GM12878 (cell line): ENCODE results near the gene CCN5. TPM values are rescaled to one million over a fixed set of nuclear protein-coding genes. Genes with fewer than 3 reads are reported as not detected.

ENCODE experiments used
- ATAC-seq: fragments of 200-7000 bp; cut with Tn5 transposase; 3 replicates; pipeline ENCODE4 v1.9.1; 2020; ENCODE audit warnings: mild to moderate bottlenecking, moderate library complexity
- BruUV-seq: library from RNA; stranded (reverse); fragments of 400-500 nt; replicated peaks from 2 replicates; lab custom pipeline; 2021; lab: Mats Ljungman, UMichigan
- CTCF ChIA-PET: fragments of 300-600 bp; sonication (Branson Sonifier 250); formaldehyde crosslinking; extraction: SDS; loops from one replicate; lab custom pipeline; 2021; ENCODE audit warnings: inconsistent platforms; lab: Yijun Ruan, JAX
- POLR2A ChIA-PET: fragments of 350-600 bp; formaldehyde crosslinking; extraction: SDS; loops from one replicate; lab custom pipeline; 2021; ENCODE audit warnings: inconsistent platforms; lab: Charles Lee
- RAD21 ChIA-PET: fragments of 300-600 bp; sonication (Branson Sonifier 250); formaldehyde crosslinking; loops from one replicate; lab custom pipeline; 2023; ENCODE audit warnings: antibody characterized with exemption; ENCODE audit not compliant: unreplicated experiment; lab: Charles Lee
- SMC1A ChIA-PET: fragments of 300-600 bp; sonication (Branson Sonifier 250); formaldehyde crosslinking; loops from one replicate; lab custom pipeline; 2023; ENCODE audit not compliant: unreplicated experiment, uncharacterized antibody; lab: Charles Lee
- DNase-seq: peaks from one replicate; pipeline ENCODE4 v3.0.0-alpha.2; 2011; ENCODE audit warnings: low read depth, low spot score
- FAIRE-seq: peaks from 3 replicates; lab custom pipeline; 2011; peaks lifted over from hg19 to GRCh38; lab: Jason Lieb, UNC
- H2AFZ ChIP-seq: 2 replicates; pipeline ENCODE4 v1.6.0; 2011; ENCODE audit warnings: low read depth, low read length, control low read depth; ENCODE audit not compliant: control insufficient read depth
- H3K27ac ChIP-seq: 2 replicates; pipeline ENCODE4 v1.5.1; 2011; ENCODE audit warnings: control low read depth; ENCODE audit not compliant: control insufficient read depth, insufficient read depth
- H3K27me3 ChIP-seq, 2 experiments: replicated peaks in 1 of 2; 2 replicates each; pipeline versions ENCODE4 v1.6.0 to v1.6.1; 2011; ENCODE audit warnings: low read length in 1 of 2; ENCODE audit not compliant: control insufficient read depth in 2 of 2, insufficient read depth in 2 of 2
- H3K36me3 ChIP-seq, 2 experiments: 2 replicates each; pipeline ENCODE4 v1.5.1; 2011; ENCODE audit warnings: low read length in 1 of 2; ENCODE audit not compliant: control insufficient read depth in 2 of 2, insufficient read depth in 2 of 2
- H3K4me1 ChIP-seq: 2 replicates; pipeline ENCODE4 v1.6.1; 2011; ENCODE audit warnings: mild to moderate bottlenecking, low read length, moderate library complexity, mixed read lengths; ENCODE audit not compliant: control insufficient read depth, insufficient read depth
- H3K4me2 ChIP-seq: 2 replicates; pipeline ENCODE4 v1.6.0; 2011; ENCODE audit warnings: control low read depth; ENCODE audit not compliant: control insufficient read depth, insufficient read depth
- H3K4me3 ChIP-seq: fragments of 200-600 bp; sonication (generic); 2 replicates; pipeline ENCODE4 v1.5.1; 2016
- H3K79me2 ChIP-seq: 2 replicates; pipeline ENCODE4 v1.6.0; 2011; ENCODE audit warnings: low read length; ENCODE audit not compliant: control insufficient read depth, insufficient read depth
- H3K9ac ChIP-seq: 2 replicates; pipeline ENCODE4 v1.8.0; 2011; ENCODE audit warnings: low read length, control low read depth, mixed read lengths; ENCODE audit not compliant: control insufficient read depth, insufficient read depth
- H3K9me3 ChIP-seq: replicated peaks from 3 replicates; pipeline ENCODE4 v1.5.1; 2011; ENCODE audit warnings: mild to moderate bottlenecking, low read length; ENCODE audit not compliant: control insufficient read depth, insufficient read depth
- H4K20me1 ChIP-seq: 2 replicates; pipeline ENCODE4 v1.6.0; 2011; ENCODE audit not compliant: control insufficient read depth, insufficient read depth
- BHLHE40 ChIP-seq, 2 experiments: fragments of 450-650 bp in 1 of 2; IDR thresholded peaks; 2 replicates each; pipeline ENCODE4 v1.6.1; 2011 to 2017; ENCODE audit warnings: low read depth in 2 of 2, borderline replicate concordance in 1 of 2, improper control_type of control experiment in 1 of 2, low read length in 1 of 2, mild to moderate bottlenecking in 1 of 2
- EED ChIP-seq: sonication (generic); IDR thresholded peaks from 2 replicates; pipeline ENCODE4 v1.6.1; 2016; ENCODE audit warnings: antibody characterized with exemption, low read depth
- GATAD2B ChIP-seq: fragments of 450-650 bp; conservative IDR thresholded peaks from 2 replicates; pipeline ENCODE4 v1.6.1; 2017; ENCODE audit warnings: low read depth, mild to moderate bottlenecking, moderate library complexity
- HDAC6 ChIP-seq: fragments of 200-600 bp; sonication (generic); IDR thresholded peaks from one replicate; pipeline ENCODE4 v1.8.0; 2017; ENCODE audit warnings: antibody characterized with exemption; ENCODE audit not compliant: unreplicated experiment
- MYB ChIP-seq: fragments of 150-350 bp; IDR thresholded peaks from 2 replicates; pipeline ENCODE4 v1.6.1; 2014; ENCODE audit warnings: mild to moderate bottlenecking, low read depth, low read length, borderline replicate concordance
- NFYA ChIP-seq: IDR thresholded peaks from 2 replicates; pipeline ENCODE4 v1.6.1; 2011; ENCODE audit warnings: low read depth, mild to moderate bottlenecking, low read length, improper control_type of control experiment, borderline replicate concordance
- PML ChIP-seq: IDR thresholded peaks from 2 replicates; pipeline ENCODE4 v1.6.1; 2012; ENCODE audit warnings: low read length, inconsistent platforms
- RB1 ChIP-seq: fragments of 450-650 bp; formaldehyde crosslinking; IDR thresholded peaks from 2 replicates; pipeline ENCODE4 v1.6.1; 2017; ENCODE audit warnings: mild to moderate bottlenecking, borderline replicate concordance
- SMAD5 ChIP-seq: IDR thresholded peaks from 2 replicates; pipeline ENCODE4 v1.6.1; 2016; ENCODE audit warnings: antibody characterized with exemption, low read depth
- SRF ChIP-seq, 2 experiments: IDR thresholded peaks; 2 replicates each; pipeline ENCODE4 v1.6.1; 2011; ENCODE audit warnings: low read depth in 2 of 2, low read length in 2 of 2, mild to moderate bottlenecking in 1 of 2, moderate library complexity in 1 of 2
- TCF12 ChIP-seq: IDR thresholded peaks from 2 replicates; pipeline ENCODE4 v1.6.1; 2011; ENCODE audit warnings: low read depth, mild to moderate bottlenecking, low read length
- TCF3 ChIP-seq: IDR thresholded peaks from 2 replicates; pipeline ENCODE4 v1.6.1; 2012; ENCODE audit warnings: low read depth, mild to moderate bottlenecking, low read length, borderline replicate concordance; ENCODE audit not compliant: insufficient read depth
- ZBTB33 ChIP-seq: fragments of 450-650 bp; IDR thresholded peaks from 2 replicates; pipeline ENCODE4 v1.6.1; 2017; ENCODE audit warnings: mild to moderate bottlenecking
- WGBS: methylation state at CpG from one replicate; pipeline ENCODE4 v1.1.6; 2016; ENCODE audit warnings: low lambda C conversion rate; ENCODE audit not compliant: insufficient replicate concordance, insufficient coverage; ENCODE audit errors: missing lambda C conversion rate; 5-methylcytosine and 5-hydroxymethylcytosine counted together
- in situ Hi-C: fragments of 300-500 bp; cut with MboI; formaldehyde crosslinking; loops from 9 replicates; pipeline ENCODE4 v1.14.3; 2018; ENCODE audit warnings: mixed read lengths
- intact Hi-C: fragments of 100-400 bp; cut with micrococcal nuclease; formaldehyde crosslinking; loops from one replicate; pipeline ENCODE4 v1.14.2; 2022; ENCODE audit not compliant: unreplicated experiment
- polyA plus RNA-seq, 11 experiments: library from polyadenylated mRNA; depleted of rRNA in 4 of 11; unstranded in 6 of 11; stranded (reverse) in 5 of 11; fragments of >200 nt; fragmentation: Nextera tagmentation in 4 of 11; fragmentation: Illumina TruSeq in 1 of 11; extraction: Ambion mirVana in 4 of 11; extraction: Trizol in 1 of 11; gene quantifications; 1 replicate in 1 of 11; 2 replicates in 10 of 11; pipeline versions ENCODE4 v1.2.1 to v1.2.3, GENCODE V29; 2011 to 2016; ENCODE audit warnings: inconsistent platforms in 2 of 11, missing spikeins in 2 of 11, low read depth in 1 of 11
- total RNA-seq, 4 experiments: library from RNA; depleted of rRNA in 3 of 4; stranded (reverse); fragments of >200 nt in 3 of 4; fragmentation: Illumina TruSeq in 1 of 4; extraction: Trizol in 1 of 4; gene quantifications; 2 replicates each; pipeline versions ENCODE4 v1.2.1 to v1.2.3, GENCODE V29; 2013 to 2021
- TF ChIP-seq, protein P1 (sequence below): fragments of 450-650 bp; IDR thresholded peaks from 2 replicates; pipeline ENCODE4 v1.6.1; 2017; ENCODE audit warnings: mild to moderate bottlenecking, moderate library complexity
- TF ChIP-seq, protein P2 (sequence below): fragments of 450-650 bp; formaldehyde crosslinking; IDR thresholded peaks from 2 replicates; pipeline ENCODE4 v1.4.0; 2022; ENCODE audit warnings: mild to moderate bottlenecking, moderate library complexity

Gene CCN5
- total and polyA plus RNA-seq, 10 of the 15 experiments (the other 5 are each of a cell fraction or from before 2014, with no cell fraction given), result 0.14 to 0.15 TPM; not detected in 8

GRCh38 chr20:44728801-44729443 is 13.8 kb downstream of the CCN5 start:
- ChIA-PET CTCF (interaction anchor here (8.2 kb wide), 1 partner anchor 45 kb away, joined by 91 read pairs; no protein-coding TSS in a partner anchor), SMC1A (no interaction called here), RAD21 (no interaction called here), POLR2A (no interaction called here)
- H4K20me1 ChIP-seq, result no peaks in the 10 kb centered on the region
- no peaks in the 10 kb centered on the region for H3K79me2 ChIP-seq
- FAIRE-seq, result no peak
- no peak for ATAC-seq
- H3K9me3 ChIP-seq, result no peaks in the 10 kb centered on the region; the same call in 2 of the 3 replicates
- no peak overlapping the region for H3K27ac ChIP-seq
- in situ Hi-C loops, result no loop called here
- no peak for DNase-seq
- no peak overlapping the region for H3K9ac ChIP-seq
- H3K4me1 ChIP-seq, result peaks cover 7% of the 10 kb centered on the region
- H2AFZ ChIP-seq, result no peak overlapping the region
- no peak overlapping the region for H3K4me2 ChIP-seq
- no peaks in the 10 kb centered on the region for H3K36me3 ChIP-seq
- BruUV-seq, result no TSS peak
- 21% methylated on average over 9 of the region's 9 CpGs for WGBS
- no peak overlapping the region for H3K4me3 ChIP-seq
- H3K27me3 ChIP-seq, result no peaks in the 10 kb centered on the region; a peak in 1 of 4 replicates
- intact Hi-C loops, result no loop called here
- TF ChIP-seq, protein P1, sequence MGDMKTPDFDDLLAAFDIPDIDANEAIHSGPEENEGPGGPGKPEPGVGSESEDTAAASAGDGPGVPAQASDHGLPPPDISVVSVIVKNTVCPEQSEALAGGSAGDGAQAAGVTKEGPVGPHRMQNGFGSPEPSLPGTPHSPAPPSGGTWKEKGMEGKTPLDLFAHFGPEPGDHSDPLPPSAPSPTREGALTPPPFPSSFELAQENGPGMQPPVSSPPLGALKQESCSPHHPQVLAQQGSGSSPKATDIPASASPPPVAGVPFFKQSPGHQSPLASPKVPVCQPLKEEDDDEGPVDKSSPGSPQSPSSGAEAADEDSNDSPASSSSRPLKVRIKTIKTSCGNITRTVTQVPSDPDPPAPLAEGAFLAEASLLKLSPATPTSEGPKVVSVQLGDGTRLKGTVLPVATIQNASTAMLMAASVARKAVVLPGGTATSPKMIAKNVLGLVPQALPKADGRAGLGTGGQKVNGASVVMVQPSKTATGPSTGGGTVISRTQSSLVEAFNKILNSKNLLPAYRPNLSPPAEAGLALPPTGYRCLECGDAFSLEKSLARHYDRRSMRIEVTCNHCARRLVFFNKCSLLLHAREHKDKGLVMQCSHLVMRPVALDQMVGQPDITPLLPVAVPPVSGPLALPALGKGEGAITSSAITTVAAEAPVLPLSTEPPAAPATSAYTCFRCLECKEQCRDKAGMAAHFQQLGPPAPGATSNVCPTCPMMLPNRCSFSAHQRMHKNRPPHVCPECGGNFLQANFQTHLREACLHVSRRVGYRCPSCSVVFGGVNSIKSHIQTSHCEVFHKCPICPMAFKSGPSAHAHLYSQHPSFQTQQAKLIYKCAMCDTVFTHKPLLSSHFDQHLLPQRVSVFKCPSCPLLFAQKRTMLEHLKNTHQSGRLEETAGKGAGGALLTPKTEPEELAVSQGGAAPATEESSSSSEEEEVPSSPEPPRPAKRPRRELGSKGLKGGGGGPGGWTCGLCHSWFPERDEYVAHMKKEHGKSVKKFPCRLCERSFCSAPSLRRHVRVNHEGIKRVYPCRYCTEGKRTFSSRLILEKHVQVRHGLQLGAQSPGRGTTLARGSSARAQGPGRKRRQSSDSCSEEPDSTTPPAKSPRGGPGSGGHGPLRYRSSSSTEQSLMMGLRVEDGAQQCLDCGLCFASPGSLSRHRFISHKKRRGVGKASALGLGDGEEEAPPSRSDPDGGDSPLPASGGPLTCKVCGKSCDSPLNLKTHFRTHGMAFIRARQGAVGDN, result no peak
- TF ChIP-seq SMAD5 (no peak), TCF12 (no peak), EED (no peak), ZBTB33 (no peak), RB1 (no peak), MYB (no peak), SRF (IDR thresholded peaks at IDR 0.05; ENCODE audit: low read depth in 2 of 2, low read length in 2 of 2) (no peak), HDAC6 (no peak), GATAD2B (no peak), TCF3 (no peak), NFYA (no peak), PML (no peak), BHLHE40 (IDR thresholded peaks at IDR 0.05; ENCODE audit: borderline replicate concordance in 1 of 2, low read depth in 2 of 2, low read length in 1 of 2) (no peak)
- TF ChIP-seq, protein P2, sequence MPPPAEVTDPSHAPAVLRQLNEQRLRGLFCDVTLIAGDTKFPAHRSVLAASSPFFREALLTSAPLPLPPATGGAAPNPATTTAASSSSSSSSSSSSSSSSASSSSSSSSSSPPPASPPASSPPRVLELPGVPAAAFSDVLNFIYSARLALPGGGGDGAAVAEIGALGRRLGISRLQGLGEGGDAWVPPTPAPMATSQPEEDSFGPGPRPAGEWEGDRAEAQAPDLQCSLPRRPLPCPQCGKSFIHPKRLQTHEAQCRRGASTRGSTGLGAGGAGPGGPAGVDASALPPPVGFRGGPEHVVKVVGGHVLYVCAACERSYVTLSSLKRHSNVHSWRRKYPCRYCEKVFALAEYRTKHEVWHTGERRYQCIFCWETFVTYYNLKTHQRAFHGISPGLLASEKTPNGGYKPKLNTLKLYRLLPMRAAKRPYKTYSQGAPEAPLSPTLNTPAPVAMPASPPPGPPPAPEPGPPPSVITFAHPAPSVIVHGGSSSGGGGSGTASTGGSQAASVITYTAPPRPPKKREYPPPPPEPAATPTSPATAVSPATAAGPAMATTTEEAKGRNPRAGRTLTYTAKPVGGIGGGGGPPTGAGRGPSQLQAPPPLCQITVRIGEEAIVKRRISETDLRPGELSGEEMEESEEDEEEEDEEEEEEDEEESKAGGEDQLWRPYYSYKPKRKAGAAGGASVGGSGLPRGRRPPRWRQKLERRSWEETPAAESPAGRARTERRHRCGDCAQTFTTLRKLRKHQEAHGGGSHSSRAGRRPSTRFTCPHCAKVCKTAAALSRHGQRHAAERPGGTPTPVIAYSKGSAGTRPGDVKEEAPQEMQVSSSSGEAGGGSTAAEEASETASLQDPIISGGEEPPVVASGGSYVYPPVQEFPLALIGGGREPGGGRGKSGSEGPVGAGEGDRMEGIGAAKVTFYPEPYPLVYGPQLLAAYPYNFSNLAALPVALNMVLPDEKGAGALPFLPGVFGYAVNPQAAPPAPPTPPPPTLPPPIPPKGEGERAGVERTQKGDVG, result no peak
